PFSK-1 (cell line): ENCODE measurements around the gene TMEM205.

Experiments used
- POLR2AphosphoS5 ChIP-seq: IDR thresholded peaks from 2 replicates; pipeline ENCODE4 v1.6.1; 2012; ENCODE audit warnings: low read depth, mild to moderate bottlenecking, control low read depth, low read length, moderate library complexity
- TAF1 ChIP-seq: IDR thresholded peaks from 2 replicates; pipeline ENCODE4 v1.6.1; 2012; ENCODE audit warnings: low read length, control low read depth, borderline replicate concordance; ENCODE audit not compliant: insufficient read depth
- TF ChIP-seq, protein P1 (sequence below), 2 experiments: IDR thresholded peaks; 2 replicates each; pipeline versions ENCODE4 v1.6.1 to v1.8.0; 2011 to 2012; ENCODE audit warnings: low read depth in 2 of 2, low read length in 2 of 2, control low read depth in 1 of 2, inconsistent platforms in 1 of 2, mild to moderate bottlenecking in 1 of 2, moderate library complexity in 1 of 2; ENCODE audit not compliant: insufficient read depth in 1 of 2

DNA sequence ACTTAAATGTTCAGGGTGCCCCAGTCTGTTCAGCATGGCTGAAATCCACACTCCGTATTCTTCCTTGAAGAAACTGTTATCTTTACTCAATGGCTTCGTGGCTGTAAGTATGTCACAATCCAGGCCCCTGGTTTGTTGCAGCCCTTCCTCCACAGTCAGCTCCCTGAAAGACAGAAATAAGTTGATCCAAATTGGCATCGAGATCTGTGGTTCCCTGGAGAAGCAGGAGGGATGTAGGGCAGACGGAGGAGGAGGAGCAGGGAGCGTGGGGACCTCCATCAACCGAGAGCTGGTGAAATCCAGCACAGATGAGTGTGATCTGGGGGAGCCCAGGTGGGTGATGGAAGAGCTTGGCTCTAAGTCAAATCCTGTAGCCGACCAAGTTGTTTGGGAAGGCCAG is 49.8 kb downstream of the TMEM205 start:
- TF ChIP-seq, protein P1, sequence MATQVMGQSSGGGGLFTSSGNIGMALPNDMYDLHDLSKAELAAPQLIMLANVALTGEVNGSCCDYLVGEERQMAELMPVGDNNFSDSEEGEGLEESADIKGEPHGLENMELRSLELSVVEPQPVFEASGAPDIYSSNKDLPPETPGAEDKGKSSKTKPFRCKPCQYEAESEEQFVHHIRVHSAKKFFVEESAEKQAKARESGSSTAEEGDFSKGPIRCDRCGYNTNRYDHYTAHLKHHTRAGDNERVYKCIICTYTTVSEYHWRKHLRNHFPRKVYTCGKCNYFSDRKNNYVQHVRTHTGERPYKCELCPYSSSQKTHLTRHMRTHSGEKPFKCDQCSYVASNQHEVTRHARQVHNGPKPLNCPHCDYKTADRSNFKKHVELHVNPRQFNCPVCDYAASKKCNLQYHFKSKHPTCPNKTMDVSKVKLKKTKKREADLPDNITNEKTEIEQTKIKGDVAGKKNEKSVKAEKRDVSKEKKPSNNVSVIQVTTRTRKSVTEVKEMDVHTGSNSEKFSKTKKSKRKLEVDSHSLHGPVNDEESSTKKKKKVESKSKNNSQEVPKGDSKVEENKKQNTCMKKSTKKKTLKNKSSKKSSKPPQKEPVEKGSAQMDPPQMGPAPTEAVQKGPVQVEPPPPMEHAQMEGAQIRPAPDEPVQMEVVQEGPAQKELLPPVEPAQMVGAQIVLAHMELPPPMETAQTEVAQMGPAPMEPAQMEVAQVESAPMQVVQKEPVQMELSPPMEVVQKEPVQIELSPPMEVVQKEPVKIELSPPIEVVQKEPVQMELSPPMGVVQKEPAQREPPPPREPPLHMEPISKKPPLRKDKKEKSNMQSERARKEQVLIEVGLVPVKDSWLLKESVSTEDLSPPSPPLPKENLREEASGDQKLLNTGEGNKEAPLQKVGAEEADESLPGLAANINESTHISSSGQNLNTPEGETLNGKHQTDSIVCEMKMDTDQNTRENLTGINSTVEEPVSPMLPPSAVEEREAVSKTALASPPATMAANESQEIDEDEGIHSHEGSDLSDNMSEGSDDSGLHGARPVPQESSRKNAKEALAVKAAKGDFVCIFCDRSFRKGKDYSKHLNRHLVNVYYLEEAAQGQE (IDR thresholded peaks at IDR 0.05; ENCODE audit: insufficient read depth in 1 of 2, low read depth in 2 of 2, low read length in 2 of 2): no peak
- TF ChIP-seq TAF1 (no peak), POLR2AphosphoS5 (no peak)
